ENCODE data around the gene CERS6.
"Not testable (repeated sequence)": the region's sequence is repeated elsewhere in the genome, so short reads cannot be mapped to it uniquely, and the experiment has no call there.

CERS6 gene, protein sequence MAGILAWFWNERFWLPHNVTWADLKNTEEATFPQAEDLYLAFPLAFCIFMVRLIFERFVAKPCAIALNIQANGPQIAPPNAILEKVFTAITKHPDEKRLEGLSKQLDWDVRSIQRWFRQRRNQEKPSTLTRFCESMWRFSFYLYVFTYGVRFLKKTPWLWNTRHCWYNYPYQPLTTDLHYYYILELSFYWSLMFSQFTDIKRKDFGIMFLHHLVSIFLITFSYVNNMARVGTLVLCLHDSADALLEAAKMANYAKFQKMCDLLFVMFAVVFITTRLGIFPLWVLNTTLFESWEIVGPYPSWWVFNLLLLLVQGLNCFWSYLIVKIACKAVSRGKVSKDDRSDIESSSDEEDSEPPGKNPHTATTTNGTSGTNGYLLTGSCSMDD

DNA sequence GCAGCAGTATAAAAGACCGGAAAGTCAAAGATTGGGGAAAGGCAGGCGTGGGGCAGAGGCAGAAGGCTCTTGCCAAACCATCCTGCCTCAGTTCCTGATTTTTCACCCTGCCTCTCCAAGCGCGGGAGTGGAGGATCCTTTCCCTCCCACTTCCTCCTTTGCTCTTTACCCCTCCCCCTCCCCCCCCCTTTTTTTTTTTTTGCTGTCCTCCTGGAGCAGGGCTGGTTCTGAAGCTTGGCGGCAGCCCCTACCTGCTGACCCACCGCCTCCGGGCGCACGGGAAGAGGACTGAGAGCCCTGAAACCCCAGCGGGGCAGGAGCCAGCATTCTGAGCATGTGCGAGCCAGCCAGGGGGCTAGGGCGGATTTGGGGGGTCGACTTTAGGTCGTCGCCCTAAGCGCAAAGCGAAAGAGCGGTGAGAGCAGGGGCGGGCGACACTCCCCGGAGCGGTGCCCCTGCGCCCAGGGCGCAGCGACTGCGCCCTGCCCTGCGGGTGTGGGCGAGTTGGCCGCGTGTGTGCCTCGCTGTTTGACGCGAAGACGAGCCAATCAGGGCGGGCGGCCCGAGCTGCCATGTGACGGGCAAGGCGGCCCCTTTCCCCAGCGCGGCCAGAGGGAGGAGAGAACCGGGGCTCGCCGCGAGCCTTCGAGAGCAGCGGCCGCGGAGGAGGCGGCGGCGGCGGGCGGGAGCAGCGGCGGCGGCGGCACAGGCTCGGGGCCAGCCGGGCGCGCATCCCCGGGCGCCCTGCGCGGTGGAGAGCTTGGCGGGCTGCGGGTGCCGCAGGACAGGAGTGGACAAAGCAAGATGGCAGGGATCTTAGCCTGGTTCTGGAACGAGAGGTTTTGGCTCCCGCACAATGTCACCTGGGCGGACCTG is at the start of gene CERS6:
Gene CERS6 (plus strand): TSS at position 628 of the 876 bp plus-strand sequence. CDS start 177 bp downstream, at position 805.
- TF ChIP-seq POLR2AphosphoS5 (IDR thresholded peaks at IDR 0.05; ENCODE audit: borderline replicate concordance, low read depth, low read length) (peak; percentile 63; the same call in 1 of the 2 replicates), FOXP2 (optimal IDR thresholded peaks at IDR 0.05; ENCODE audit: control extremely low read depth, extremely low read length, insufficient read depth) (no peak)
- Histone ChIP-seq H3K9ac (ENCODE audit: insufficient read length) (peak within 1 kb of the TSS; percentile 67), H3K27ac (no peak within 1 kb of the TSS), H3K9me3 (ENCODE audit: low read depth, low read length) (no peaks in the 10 kb centered on the region), H3K4me3 (peak within 1 kb of the TSS; percentile 76), H3K36me3 (ENCODE audit: insufficient read depth, low read length) (no peaks in the 10 kb centered on the region)
- no peak for DNase-seq (ENCODE audit: low read depth, low spot score)

DNA sequence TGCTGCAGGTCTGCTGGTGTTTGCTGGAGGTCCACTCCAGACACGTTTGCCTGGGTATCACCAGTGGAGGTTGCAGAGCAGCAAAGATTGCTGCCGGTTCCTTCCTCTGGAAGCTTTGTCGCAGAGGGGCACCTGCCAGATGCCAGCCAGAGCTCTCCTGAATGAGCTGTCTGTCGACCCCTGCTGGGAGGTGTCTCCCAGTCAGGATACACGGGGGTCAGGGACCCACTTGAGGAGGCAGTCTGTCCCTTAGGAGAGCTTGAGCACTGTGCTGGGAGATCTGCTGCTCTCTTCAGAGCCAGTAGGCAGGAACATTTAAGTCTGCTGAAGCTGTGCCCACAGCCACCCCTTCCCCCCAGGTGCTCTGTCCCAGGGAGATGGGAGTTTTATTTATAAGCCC is 43.8 kb upstream of the CERS6 start:
- not testable (repeated sequence) for H3K27ac ChIP-seq; H3K9ac ChIP-seq (ENCODE audit: insufficient read length); H3K9me3 ChIP-seq (ENCODE audit: low read depth, low read length); H3K36me3 ChIP-seq (ENCODE audit: insufficient read depth, low read length); DNase-seq (ENCODE audit: low read depth, low spot score); H3K4me3 ChIP-seq

DNA sequence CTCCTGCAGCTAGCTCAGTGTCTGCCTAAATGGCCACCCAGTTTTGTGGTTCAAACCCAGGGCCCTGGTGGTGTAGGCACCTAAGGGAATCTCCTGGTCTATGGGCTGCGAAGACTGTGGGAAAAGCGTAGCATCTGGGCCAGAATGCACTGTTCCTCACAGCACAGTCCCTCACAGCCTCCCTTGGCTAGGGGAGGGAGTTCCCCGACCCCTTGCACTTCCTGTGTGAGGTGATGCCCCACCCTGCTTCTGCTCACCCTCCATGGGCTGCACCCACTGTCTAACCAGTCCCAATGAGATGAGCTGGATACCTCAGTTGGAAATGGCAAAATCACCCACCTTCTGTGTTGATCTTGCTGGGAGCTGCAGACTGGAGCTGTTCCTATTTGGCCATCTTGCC is 43.0 kb upstream of the CERS6 start:
- H3K9ac ChIP-seq (ENCODE audit: insufficient read length); DNase-seq (ENCODE audit: low read depth, low spot score); H3K36me3 ChIP-seq (ENCODE audit: insufficient read depth, low read length); H3K4me3 ChIP-seq; H3K27ac ChIP-seq; H3K9me3 ChIP-seq (ENCODE audit: low read depth, low read length): not testable (repeated sequence)

DNA sequence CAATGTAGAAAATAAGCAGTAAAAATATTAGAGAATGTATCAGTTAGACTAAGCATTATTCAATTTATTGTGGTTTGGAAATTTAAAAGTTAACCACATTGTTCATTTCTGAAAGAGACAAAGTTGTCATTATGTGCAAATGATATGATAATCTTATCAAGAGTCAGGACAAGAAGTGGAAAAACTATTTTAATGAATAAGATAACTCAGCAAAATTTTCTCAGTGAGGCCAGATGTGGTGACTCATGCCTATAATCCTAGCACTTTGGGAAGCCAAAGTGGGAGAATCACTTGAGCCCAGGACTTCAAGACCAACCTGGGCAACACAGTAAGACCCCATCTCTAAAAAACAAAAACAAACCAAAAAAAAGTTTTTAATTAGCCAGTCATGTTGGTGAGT is 39.5 kb upstream of the CERS6 start:
- Histone ChIP-seq H3K9ac (ENCODE audit: insufficient read length) (no peak overlapping the region), H3K4me3 (no peak overlapping the region), H3K9me3 (ENCODE audit: low read depth, low read length) (no peaks in the 10 kb centered on the region), H3K27ac (no peak overlapping the region), H3K36me3 (ENCODE audit: insufficient read depth, low read length) (no peaks in the 10 kb centered on the region)
- no peak for TF ChIP-seq FOXP2 (optimal IDR thresholded peaks at IDR 0.05; ENCODE audit: control extremely low read depth, extremely low read length, insufficient read depth)
- TF ChIP-seq POLR2AphosphoS5 (IDR thresholded peaks at IDR 0.05; ENCODE audit: borderline replicate concordance, low read depth, low read length), result no peak
- no peak for TF ChIP-seq EZH2 (IDR thresholded peaks at IDR 0.05)
- no peak for DNase-seq (ENCODE audit: low read depth, low spot score)

DNA sequence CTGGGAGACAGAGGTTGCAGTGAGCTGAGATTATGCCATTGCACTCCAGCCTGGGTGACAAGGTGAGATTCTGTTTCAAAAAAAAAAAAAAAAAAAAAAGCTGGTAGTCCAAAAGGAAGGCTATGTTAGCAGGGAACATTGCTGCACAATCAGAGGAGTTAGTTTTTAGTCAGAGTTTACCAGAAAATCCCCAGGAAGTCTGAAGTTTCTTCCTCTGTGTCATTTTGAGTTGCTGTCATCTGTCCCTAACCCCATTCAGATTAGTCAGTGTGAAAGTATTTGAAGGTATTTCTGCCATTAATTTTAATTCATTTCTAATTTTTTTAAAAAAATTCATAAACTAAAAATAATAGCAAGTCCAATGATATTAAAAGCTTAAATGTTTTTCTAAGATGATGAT is 33.5 kb upstream of the CERS6 start:
- Histone ChIP-seq H3K9ac (ENCODE audit: insufficient read length) (no peak overlapping the region), H3K4me3 (no peak overlapping the region), H3K9me3 (ENCODE audit: low read depth, low read length) (no peaks in the 10 kb centered on the region), H3K27ac (no peak overlapping the region), H3K36me3 (ENCODE audit: insufficient read depth, low read length) (no peaks in the 10 kb centered on the region)
- TF ChIP-seq EZH2 (IDR thresholded peaks at IDR 0.05) (no peak), POLR2AphosphoS5 (IDR thresholded peaks at IDR 0.05; ENCODE audit: borderline replicate concordance, low read depth, low read length) (no peak), FOXP2 (optimal IDR thresholded peaks at IDR 0.05; ENCODE audit: control extremely low read depth, extremely low read length, insufficient read depth) (no peak)
- DNase-seq (ENCODE audit: low read depth, low spot score), result no peak

DNA sequence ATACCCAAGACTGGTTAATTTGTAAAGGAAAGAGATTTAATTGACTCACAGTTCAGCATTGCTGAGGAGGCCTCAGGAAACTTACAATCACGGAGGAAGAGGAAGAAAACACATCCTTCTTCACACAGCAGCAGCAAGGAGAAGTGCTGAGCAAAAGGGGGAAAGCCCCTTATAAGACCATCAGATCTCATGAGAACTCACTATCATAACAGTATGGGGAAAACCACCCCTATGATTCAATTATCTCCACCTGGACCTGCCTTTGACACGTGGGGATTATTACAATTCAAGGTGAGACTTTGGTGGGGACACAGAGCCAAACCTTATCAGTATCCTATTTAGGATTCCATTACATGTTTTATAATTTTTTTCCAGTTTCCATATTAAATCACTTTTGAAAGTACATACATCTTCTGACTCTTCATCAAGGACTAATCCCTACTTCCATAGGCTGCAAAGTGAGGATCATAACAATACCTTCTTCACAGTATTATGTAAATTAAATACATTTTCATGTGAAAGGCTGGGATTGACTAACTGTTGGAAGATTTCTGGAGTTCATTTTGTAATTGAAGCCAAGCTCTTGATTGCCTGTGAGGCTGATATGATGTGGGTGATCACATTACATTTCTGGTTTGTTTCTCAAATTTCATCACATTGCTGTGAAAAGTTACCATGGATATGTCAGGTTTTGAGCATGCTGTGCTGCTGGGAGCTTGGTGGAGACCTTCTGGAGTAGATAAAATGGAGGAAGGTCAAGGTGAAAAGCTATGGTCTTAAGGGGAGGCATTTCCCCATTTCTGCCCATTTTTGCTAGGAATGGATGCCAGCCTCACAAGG is 31.7 kb upstream of the CERS6 start:
- no peak overlapping the region for H3K4me3 ChIP-seq
- H3K36me3 ChIP-seq (ENCODE audit: insufficient read depth, low read length), result no peaks in the 10 kb centered on the region
- TF ChIP-seq FOXP2 (optimal IDR thresholded peaks at IDR 0.05; ENCODE audit: control extremely low read depth, extremely low read length, insufficient read depth) (no peak), POLR2AphosphoS5 (IDR thresholded peaks at IDR 0.05; ENCODE audit: borderline replicate concordance, low read depth, low read length) (no peak), EZH2 (IDR thresholded peaks at IDR 0.05) (no peak)
- H3K9me3 ChIP-seq (ENCODE audit: low read depth, low read length), result no peaks in the 10 kb centered on the region
- no peak overlapping the region for H3K9ac ChIP-seq (ENCODE audit: insufficient read length)
- H3K27ac ChIP-seq, result no peak overlapping the region
- no peak for DNase-seq (ENCODE audit: low read depth, low spot score)

DNA sequence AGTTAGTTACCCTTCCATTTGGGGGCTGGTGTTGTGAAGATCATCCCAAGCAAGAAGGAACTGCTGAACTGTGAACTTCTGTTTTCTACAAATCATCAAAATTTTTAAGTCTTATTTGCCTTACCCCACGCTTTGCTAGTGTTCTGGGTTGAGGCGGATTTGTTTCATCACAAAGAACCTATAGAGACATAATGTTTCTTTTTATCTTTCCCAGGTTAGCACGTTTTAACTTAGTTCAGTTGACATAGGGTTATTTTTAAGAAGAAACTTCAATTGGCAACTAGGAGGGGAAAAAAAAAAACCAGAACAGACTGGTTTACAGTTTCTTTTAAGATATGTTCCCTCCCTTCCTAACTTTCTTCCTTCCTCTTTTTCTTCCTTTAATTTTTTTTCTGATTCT is 31.1 kb upstream of the CERS6 start:
- DNase-seq (ENCODE audit: low read depth, low spot score), result no peak
- H3K36me3 ChIP-seq (ENCODE audit: insufficient read depth, low read length), result no peaks in the 10 kb centered on the region
- H3K9ac ChIP-seq (ENCODE audit: insufficient read length), result no peak overlapping the region
- H3K4me3 ChIP-seq, result no peak overlapping the region
- H3K27ac ChIP-seq, result no peak overlapping the region
- H3K9me3 ChIP-seq (ENCODE audit: low read depth, low read length), result no peaks in the 10 kb centered on the region
- TF ChIP-seq POLR2AphosphoS5 (IDR thresholded peaks at IDR 0.05; ENCODE audit: borderline replicate concordance, low read depth, low read length), result no peak
- TF ChIP-seq EZH2 (IDR thresholded peaks at IDR 0.05), result no peak
- no peak for TF ChIP-seq FOXP2 (optimal IDR thresholded peaks at IDR 0.05; ENCODE audit: control extremely low read depth, extremely low read length, insufficient read depth)

DNA sequence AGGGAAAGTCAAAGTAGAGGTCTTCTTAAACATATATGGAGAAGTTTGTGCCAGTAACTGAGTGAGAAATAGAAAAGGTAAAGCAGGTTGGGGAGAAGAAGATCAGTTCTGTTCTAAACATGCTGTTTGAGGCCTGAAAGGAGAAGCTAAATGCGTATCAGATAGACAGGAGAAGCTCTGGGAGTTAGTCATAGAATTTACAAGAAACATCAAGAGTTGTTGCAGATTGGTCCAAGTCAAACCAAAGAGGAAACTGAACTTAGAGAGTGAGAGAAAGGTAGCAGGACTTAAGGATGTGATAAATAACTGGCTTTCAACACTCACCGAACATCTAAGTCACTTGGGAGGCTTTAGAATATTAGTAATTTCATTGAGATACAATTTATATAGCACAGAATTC is 29.2 kb upstream of the CERS6 start:
- no peaks in the 10 kb centered on the region for H3K36me3 ChIP-seq (ENCODE audit: insufficient read depth, low read length)
- no peak for DNase-seq (ENCODE audit: low read depth, low spot score)
- TF ChIP-seq POLR2AphosphoS5 (IDR thresholded peaks at IDR 0.05; ENCODE audit: borderline replicate concordance, low read depth, low read length), result no peak
- TF ChIP-seq FOXP2 (optimal IDR thresholded peaks at IDR 0.05; ENCODE audit: control extremely low read depth, extremely low read length, insufficient read depth), result no peak
- TF ChIP-seq EZH2 (IDR thresholded peaks at IDR 0.05), result no peak

More for the DNA sequence above, 29.2 kb upstream of the CERS6 start:
- Histone ChIP-seq H3K4me3 (no peak overlapping the region), H3K9ac (ENCODE audit: insufficient read length) (no peak overlapping the region), H3K9me3 (ENCODE audit: low read depth, low read length) (no peaks in the 10 kb centered on the region), H3K27ac (no peak overlapping the region)

Measured in SK-N-MC (cell line).